HG03342 (cell line): ENCODE data around the gene GSG1L.

Experiments
- ATAC-seq: cut with Tn5 transposase; IDR thresholded peaks from one replicate; pipeline ENCODE4 v1.9.1; 2021; ENCODE audit warnings: mild to moderate bottlenecking, moderate library complexity; ENCODE audit not compliant: unreplicated experiment

GSG1L gene

DNA sequence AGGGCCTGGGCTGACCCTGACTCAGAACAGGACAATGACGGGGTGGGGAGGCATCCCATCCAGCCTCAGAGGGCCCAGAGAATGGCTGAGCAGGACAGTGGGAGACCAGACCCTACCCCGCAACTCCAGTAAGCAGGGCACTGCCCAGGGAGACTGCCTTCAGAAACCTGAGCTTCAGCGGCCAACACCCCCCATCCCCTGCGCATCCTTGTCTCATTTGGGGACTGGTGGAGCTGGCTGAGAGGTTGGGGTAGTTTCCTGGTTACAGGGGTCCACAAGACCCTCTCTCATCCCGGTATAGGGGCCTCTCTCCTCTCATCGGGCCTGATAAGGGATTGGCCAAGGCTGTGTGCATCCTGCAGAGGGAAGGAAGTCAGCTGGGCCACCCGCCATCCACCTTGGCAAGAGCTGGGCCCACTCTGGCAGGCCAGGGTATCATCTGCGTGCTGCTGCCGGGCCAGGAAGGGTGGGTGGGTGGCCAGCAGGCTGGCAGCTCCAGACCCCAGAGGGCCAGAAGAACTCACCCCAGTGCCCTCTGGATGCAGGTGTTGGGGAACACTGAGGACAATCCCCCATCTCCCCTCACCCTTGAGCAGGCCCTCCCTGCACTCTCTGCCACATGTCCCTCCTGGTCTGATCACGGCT lies 284.5 kb downstream of the GSG1L start:
- no peak for ATAC-seq

DNA sequence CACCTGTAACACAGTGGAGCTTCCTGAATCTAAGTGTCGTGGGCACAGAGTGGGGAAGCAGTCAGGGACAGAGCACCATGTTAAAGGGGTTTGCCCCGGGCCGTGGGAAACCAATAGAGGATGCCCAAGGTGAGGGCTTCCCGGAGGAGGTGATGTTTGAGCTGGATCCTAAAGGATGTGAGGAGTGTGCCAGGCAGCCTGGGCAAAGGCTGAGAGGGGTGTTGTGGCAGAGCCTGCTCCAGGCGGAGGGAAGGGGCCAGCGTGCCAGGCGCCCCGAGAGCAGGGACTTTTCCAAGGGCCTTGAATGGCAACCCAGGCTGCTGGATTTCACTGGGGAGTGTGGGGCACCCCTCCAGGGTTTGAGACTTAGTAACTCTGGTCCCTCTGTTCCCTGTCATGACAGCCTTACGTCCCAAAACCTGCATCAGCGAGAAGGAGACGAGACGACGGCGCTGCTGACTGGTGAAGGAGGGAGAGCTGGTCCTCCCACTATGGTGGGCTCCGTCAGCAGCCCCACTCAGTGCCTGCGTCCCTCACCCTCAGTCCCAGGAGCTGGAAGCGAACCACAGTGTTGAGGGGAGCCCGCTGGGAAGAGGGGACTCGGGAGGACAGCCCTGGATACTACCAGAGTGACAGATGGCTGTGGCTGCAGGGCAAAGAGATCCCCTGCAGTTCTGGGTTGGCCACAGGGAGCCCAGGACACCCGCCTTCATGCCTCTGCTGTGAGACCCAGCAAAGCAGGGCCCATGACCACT lies 285.2 kb downstream of the GSG1L start:
- no peak for ATAC-seq

DNA sequence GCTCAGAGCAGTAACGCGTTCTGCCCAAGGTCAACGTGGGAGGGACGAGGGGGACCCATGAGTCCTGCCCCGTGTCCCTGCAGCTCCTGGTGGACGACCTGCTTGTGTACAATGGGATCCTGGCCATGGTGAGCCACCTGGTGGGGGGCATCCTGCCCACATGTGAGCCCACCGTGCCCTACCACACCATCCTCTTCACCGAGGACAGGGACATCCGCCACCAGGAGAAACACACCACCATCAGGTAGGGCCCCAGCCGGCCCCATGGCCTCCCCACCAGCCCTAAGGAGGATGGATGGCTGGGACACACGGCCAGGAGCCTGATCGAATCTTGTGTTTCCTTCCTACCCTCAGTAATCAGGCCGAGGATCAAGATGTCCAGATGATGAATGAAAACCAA lies 286.0 kb downstream of the GSG1L start:
- no peak for ATAC-seq

DNA sequence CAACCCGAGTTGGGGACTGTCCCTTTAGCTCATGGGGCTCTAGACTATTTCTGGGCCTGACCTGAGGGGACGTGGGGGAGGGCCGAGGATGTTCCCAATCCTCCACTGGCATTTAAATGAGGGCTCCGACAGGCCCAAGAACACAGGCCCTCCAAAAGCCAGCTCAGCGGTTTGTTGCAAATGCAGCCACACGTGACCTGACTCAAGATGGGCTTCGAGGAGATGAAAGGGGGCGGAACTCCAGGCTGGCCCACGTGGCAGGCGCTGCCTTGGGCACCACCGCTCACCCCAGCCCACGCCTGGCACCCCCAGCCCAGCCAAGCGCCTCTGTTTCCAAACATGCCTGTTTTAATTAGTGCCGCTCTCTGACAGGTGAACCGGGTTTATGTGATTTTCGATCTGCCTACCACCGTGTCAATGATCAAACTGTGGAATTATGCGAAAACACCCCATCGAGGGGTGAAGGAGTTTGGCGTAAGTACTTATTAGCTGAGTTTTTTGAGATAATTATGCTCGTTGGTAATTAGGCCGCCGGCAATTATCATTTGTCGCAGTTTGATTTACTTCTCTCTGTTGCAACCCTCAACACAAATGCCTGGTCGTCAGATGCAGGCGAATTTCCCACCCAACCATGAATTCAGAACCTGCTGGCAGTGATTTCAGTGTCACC lies 286.8 kb downstream of the GSG1L start:
- ATAC-seq, result no peak

DNA sequence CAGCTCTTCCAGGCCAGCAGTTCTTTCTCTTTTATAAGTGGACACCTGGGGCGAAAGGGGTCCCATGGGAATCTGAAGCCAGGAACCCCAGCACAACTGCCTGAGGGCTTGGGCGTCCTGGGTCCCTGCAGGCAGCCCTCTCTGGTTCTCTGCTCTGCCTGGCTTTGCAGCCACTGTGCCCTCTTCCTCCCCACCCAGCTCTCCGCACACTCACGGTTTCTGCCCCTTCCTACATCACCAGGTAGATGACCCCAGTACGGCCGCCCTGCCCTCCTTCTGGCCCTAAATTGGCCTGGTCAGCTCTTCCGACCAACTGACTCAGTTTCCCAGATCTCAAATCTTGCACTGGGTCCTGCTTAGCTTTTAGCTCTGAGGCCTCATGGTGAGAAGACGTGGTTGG lies 288.3 kb downstream of the GSG1L start:
- no peak for ATAC-seq

DNA sequence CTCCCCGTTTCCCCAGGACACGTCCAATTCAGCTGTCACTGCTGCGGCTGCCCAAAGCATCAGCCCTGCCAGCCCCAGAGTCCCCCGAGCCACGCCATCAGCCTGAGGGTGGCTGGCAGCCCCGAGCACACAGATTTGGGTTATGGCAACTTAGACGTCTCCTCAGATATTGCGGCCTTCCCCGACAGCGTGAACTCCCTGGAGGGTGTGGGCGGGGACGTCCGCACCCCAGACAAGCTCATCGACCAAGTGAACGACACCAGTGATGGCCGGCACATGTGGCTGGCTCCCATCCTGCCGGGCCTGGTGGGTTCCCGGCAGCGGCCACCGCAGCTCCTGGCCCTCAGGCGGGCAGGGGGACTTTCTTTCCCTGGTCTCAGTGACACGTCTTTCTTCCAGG lies 288.7 kb downstream of the GSG1L start:
- ATAC-seq, result no peak

DNA sequence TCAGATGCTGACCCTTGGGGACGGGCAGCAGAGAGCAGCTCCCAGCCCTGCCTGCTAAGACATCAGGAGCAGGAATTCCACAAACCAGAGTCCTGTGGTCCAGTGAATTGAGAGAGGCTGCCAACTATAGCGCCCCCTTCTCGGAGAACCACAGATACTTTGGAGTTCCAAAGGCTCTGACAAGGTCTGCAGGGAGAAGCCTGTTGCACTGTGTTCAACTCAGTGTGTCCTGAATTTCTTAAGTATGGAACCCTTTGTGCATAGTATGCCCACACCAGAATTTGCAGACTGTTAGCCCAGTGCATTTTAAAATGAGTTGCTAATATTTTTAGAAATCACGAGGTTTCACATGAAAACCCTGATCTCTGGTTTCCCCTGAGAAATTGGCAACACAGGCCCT lies 290.2 kb downstream of the GSG1L start:
- no peak for ATAC-seq

DNA sequence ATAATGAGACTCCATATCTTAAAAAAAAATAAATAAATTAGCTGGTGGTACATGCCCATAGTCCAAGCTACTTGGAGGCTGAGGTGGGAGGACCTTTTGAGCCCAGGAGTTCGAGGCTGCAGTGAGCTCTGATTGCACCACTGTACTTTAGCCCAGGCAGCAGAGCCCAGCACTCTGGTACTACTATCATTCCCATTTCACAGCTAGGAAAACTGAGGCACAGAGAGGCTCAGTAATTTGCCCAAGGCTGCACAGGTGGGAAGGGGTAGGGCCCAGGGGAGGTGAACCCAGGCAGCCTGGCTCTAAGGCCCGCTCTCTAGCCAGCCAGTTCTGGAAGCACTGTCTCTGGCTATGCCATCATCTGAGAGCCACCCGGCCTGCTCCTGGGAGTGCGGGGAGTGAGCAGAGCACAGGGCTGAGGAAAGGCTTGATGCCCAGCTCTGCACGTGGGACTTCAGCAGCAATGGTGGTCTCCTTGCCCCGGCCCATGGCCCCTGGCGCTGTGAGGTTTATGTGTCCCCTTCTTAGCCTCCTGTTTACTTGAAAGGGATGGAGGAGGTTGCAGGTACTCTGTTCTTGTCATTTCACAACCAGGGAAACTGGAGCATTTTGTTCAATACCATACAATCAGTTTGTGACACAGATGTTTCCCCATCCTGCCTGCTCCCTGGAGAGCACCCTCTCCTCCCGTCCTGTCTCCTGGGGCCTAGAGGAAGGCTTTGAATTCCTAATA lies 291.3 kb downstream of the GSG1L start:
- ATAC-seq, result no peak

DNA sequence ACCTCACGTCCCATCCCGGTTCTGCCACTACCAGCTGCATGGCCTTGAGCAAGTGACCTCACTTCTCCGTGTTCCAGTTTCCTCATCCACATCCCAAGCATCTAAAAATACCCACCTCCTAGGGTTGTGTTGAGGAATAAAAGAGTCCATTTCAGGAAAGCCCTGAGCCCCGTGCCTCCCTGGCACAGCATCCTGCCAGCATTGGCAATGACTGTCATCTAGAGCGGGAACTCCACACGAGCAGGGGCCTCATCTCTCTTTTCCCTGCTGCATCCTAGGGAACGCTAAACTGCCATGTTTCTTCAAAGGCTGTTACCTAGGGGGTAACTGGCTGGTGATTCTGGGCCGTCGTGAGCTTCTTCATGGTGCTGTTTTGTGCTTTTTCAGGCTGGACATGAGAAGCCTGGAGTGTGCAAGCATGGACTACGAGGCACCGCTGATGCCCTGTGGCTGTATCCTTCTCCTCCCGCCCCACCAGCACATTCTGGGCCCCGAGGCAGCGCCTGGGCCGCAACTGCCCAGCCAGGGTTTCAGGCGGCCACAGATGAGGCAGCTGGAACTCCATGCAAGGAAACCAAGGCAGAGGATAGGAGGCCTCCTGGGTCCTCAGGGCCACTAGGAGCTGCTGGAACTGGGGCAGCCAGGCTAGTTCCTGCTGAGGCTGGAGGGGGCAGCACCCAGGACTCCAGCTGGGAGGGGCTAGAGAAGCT lies 292.2 kb downstream of the GSG1L start:
- no peak for ATAC-seq

DNA sequence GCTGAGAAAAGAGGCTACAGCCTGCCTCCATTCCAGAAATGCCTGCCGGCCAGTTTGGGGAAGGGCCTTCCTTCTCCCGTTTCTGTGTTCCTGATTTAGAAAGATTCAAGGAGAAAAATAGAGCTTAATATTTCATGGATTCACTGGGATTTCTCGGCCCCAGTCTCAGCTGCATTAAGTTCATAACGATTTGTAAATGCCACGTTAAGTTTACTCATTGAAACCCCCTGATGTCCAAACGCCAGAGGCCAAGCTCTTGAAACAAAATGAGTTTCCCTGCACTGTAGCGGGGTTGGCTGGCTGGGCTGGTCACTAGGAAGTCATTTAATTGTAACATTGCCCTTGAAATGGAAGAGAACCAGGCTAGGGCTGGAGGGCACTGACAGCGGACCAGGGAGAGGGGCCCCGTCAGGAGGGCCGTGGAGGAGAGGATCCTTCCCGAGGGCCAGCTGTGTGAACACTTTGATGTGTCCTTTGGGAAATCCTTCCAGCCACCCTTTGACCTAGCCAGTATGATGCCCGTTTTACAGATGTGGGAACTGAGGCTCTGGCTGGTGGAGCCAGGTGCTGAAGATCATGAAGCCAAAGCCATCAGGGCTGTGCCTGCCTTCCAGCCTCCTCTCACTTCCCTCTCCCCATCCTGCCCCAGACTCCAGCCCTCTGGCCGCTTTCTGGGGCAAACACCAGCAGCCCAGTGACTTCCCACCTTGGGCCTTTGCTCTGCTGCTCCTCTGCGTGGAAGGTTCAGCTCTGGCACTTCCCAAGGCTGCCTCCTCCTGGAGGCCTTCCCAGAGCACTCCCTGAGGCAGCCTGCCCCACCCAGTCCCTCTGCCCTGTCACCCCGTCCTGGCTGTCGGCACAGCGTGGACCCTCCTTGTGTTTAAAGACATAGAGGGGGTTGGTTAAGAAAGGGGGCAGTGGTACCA lies 293.0 kb downstream of the GSG1L start:
- no peak for ATAC-seq

DNA sequence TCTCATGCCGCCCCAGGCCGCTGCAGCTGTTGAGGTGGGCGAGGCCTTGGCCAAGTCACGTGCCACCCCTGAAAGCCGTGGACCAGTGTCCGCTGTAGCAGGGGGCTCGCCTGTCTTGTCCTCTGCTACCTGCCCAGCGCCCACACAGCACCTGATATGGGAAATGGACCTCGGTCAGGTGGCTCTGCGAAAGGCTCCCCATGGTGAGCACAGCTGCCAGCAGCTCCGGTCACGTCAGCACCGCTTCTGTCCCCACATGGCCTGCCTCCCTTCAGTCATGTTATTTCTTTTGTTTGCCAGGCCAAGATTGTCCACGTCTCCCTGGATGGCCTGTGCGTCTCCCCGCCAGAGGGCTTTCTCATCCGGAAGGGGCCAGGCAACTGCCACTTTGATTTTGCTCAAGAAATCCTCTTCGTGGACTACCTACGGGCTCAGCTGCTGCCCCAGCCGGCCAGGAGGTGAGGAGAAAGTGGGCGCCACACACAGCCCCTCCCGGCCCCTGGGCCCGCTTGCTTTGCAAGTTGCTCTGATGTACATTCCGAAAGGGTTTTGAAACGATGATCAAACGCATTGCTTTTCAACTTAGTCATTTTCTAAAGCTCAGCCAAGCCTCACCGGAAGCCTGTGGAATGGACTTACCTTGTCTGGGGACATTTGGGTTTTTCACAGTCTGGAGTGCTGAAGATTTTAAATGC lies 293.8 kb downstream of the GSG1L start:
- no peak for ATAC-seq

DNA sequence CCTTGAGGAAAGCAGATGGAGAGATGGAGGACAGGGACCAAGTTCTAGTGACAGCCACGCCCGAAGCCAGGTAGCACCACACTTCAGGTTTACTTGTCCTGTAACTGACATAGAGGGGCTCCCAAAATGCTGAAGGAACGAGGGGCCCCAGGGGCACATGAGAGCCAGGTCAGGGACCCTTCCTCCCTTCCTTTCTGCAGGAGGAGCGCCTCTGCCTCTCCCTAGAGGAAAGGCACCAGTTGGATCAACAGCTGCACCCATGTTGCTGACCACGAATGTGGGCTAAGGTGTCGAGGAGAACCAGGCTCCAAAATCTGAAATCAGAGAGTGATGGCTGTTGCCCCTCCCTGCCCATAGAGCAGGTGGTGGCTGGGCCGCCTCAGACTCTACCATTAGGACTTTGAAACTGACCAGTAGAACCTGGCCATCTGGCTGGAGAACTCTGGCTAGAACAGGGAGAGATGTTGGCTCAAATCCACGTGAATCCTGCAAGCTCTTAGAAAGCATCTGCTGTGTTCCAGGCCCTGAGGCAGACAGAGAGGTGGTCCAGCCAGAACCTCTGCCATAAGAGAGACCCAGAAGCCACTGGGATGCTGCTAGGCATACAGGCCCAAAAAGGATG lies 294.8 kb downstream of the GSG1L start:
- ATAC-seq, result no peak

DNA sequence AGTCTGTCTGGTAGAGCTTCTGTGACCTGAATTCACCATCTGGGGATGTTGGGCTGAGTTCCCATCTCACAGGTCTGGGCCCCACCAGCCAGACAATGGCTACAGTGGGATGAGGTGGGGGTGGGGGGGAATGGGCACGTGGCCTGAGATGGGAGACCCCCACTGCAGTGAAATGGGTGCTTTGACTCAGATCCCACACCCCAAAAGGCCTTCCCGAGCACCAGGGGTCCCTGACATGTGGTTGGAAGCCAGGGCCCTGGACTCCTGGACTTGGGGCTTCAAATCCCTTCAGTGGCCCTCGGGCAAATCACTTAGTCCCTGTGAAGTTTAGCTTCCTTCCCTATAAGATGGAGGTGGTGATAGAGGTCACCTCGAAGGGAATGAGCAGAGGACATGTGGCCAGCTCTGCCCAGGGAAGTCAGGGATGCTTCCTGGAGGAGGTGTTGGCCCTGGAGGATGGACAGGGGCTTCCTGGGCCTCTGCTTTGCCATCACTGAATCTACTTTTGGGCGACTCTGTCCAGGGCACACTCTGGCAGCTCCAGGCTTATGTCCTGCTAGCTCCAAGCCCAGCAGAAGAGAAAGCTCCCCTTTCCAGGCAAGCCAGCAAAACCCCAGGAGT lies 295.4 kb downstream of the GSG1L start:
- no peak for ATAC-seq

DNA sequence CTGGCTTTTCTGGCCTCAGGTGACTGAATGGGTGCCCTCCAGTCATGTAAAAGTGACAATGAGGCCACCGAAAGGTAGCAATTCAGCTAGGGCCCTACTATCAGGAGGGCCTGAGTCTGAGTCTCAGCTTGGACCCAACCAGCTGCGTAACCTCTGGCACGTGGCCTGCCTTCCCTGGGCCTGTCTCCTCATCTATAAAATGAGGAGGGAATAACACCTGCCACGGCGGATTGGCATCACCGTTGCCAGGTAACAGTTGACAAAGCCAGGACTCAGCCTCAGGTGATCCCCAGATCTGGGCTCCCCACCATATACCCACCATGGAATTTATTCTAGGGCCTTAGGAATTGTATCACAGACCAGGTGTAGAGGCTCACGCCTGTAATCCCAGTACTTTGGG lies 296.4 kb downstream of the GSG1L start:
- no peak for ATAC-seq

DNA sequence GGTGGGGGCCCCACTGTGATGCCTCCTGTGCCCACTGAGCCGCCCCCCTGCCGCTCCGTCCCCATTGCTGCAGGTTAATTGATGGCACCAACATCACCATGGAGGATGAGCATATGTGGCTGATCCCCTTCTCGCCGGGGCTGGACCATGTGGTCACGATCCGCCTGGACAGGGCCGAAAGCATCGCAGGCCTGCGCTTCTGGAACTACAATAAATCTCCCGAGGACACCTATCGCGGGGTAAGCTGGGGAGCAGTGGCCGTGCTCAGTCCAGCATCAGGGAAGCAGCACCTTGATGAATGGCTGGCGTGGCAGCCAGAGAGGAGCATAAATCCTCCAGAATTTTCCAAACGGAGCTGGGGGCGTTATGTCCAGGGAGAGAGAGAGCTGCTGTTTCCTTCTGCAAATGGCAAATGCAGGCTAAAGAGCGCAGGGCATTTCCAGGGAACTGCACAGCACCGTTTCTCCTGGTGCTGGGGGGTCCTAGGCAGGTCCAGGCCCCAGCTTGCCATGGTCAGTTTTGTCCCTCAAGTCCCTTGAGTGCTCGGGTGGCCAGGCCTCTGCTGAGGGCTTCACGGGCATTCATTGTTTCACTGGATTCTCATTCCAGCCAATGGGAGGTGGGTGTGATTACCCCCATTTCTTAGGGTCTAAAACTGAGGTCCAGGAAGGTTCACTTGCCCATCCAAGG lies 297.1 kb downstream of the GSG1L start:
- no peak for ATAC-seq

DNA sequence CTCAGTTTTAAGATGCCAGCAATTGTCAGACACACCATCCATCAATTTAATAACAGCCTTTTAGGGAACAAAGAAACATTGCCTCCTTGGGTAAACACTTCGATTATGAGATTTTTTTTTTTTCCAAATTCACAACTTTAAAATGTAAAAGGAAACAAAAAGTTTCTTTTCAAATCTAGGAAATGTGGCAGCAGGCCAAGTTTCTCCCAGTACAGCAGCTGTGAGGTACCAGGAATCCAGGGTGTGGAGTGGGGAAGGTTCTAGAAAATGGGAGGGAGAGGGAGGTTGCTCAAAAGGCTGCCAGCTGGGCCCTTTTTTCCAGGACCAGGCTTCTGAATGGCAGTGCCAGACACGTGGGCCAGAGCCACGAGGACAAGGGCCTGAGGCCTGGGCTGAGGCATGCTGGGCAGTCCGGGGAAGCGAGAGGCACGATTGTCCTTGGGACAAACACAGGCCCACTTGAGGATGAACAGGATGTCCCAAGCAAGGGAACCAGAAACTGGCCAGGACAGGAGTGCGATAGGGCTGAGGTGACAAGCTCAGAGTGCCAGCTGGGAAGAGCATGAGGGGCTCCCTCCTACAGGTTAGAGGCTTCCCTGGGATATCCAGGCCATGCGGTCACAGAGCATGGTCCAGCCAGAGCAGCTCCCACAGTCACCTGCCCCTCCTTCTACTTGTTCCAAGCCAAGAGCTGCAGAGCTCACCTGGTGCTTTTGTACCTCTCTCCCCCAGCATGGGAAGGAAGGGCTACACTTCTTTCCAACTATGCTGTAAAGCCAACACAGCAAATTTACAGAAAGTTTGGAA lies 298.4 kb downstream of the GSG1L start:
- ATAC-seq, result no peak

DNA sequence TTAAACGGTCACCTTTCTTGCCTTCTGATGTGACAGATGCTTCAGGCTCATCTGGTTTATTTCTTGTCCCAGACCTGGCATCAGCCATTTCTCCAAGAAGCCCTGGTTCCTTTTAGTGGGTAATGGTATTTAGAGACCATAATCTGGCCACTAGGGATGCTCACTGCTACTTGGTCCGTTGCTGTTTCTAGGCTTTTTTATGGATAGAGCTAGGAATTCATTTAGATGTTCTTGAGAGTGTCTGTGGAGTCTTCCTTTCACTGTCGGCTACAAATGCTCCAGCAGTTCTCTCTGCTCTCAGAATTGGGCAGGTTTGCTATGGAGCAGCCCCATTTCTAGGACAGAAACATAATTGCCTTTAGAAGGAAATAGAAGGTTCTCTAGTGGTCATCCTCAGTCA lies 299.1 kb downstream of the GSG1L start:
- no peak for ATAC-seq
